HepG2 (cell line): ENCODE measurements around the gene NFKBIL1. TPM values are rescaled to one million over a fixed set of nuclear protein-coding genes. Genes with fewer than 3 reads are reported as not detected.

Experiments used
- AFF4 ChIP-seq: sonication (generic); formaldehyde crosslinking; IDR thresholded peaks from 2 replicates; pipeline ENCODE4 v1.4.0; 2020; ENCODE audit warnings: missing genetic modification reagents
- GABPA ChIP-seq, 2 experiments: IDR thresholded peaks; 2 replicates each; pipeline ENCODE4 v1.6.1; 2011 to 2016; ENCODE audit warnings: low read depth in 2 of 2, low read length in 1 of 2, missing biosample characterization in 1 of 2, missing genetic modification characterization in 1 of 2
- HNRNPLL ChIP-seq: fragments of 200-400 bp; formaldehyde crosslinking; IDR thresholded peaks from 2 replicates; pipeline ENCODE4 v1.6.1; 2017; ENCODE audit warnings: mild to moderate bottlenecking, low read depth, low read length; ENCODE audit not compliant: poor library complexity, severe bottlenecking
- SRSF4 ChIP-seq: fragments of 200-400 bp; formaldehyde crosslinking; IDR thresholded peaks from one replicate; pipeline ENCODE4 v1.6.1; 2018; ENCODE audit warnings: mild to moderate bottlenecking, low read depth, low read length, moderate library complexity; ENCODE audit not compliant: poor library complexity, severe bottlenecking
- TIGD3 ChIP-seq: sonication (generic); formaldehyde crosslinking; IDR thresholded peaks from 2 replicates; pipeline ENCODE4 v1.5.1; 2020; ENCODE audit warnings: mild to moderate bottlenecking, missing genetic modification reagents, borderline replicate concordance
- ZBTB14 ChIP-seq: sonication (generic); formaldehyde crosslinking; IDR thresholded peaks from 2 replicates; pipeline ENCODE4 v1.4.0; 2020; ENCODE audit warnings: missing genetic modification reagents
- ZNF251 ChIP-seq: sonication (generic); formaldehyde crosslinking; IDR thresholded peaks from 2 replicates; pipeline ENCODE4 v1.9.0; 2021; ENCODE audit warnings: mild to moderate bottlenecking, missing genetic modification reagents
- ZNF256 ChIP-seq: sonication (generic); formaldehyde crosslinking; conservative IDR thresholded peaks from 2 replicates; pipeline ENCODE4 v1.4.0; 2020; ENCODE audit warnings: missing genetic modification reagents
- ZNF563 ChIP-seq: sonication (generic); formaldehyde crosslinking; IDR thresholded peaks from 2 replicates; pipeline ENCODE4 v1.8.0; 2022; ENCODE audit warnings: mild to moderate bottlenecking, moderate library complexity, missing genetic modification reagents
- ZNF619 ChIP-seq: sonication (generic); formaldehyde crosslinking; IDR thresholded peaks from 2 replicates; pipeline ENCODE4 v1.4.0; 2020; ENCODE audit warnings: mild to moderate bottlenecking, missing genetic modification reagents
- polyA plus RNA-seq, 8 experiments: library from polyadenylated mRNA; depleted of rRNA in 3 of 8; stranded (reverse) in 7 of 8; unstranded in 1 of 8; fragments of >200 nt; fragmentation: Illumina TruSeq in 4 of 8; extraction: Trizol in 4 of 8; gene quantifications; 2 replicates each; pipeline versions ENCODE4 v1.2.1 to v1.2.3, GENCODE V29; 2011 to 2016; ENCODE audit warnings: low read depth in 4 of 8, missing spikeins in 1 of 8, mixed read lengths in 1 of 8; ENCODE audit not compliant: insufficient read depth in 1 of 8
- total RNA-seq, 5 experiments: library from RNA; depleted of rRNA; stranded (reverse); fragments of >200 nt; fragmentation: Illumina TruSeq; extraction: Trizol; gene quantifications; 2 replicates each; pipeline ENCODE4 v1.2.3, GENCODE V29; 2016; ENCODE audit warnings: low read depth in 1 of 5
- TF ChIP-seq, protein P1 (sequence below): sonication (generic); formaldehyde crosslinking; IDR thresholded peaks from 2 replicates; pipeline ENCODE4 v1.4.0; 2020; ENCODE audit warnings: missing genetic modification reagents
- TF ChIP-seq, protein P2 (sequence below): sonication (generic); formaldehyde crosslinking; IDR thresholded peaks from 2 replicates; pipeline ENCODE4 v1.5.0; 2020; ENCODE audit warnings: missing genetic modification reagents
- TF ChIP-seq, protein P3 (sequence below): sonication (generic); formaldehyde crosslinking; IDR thresholded peaks from 2 replicates; pipeline ENCODE4 v1.8.1; 2023; ENCODE audit warnings: missing genetic modification reagents, inconsistent platforms, borderline replicate concordance
- TF ChIP-seq, protein P4 (sequence below): sonication (generic); formaldehyde crosslinking; IDR thresholded peaks from 2 replicates; pipeline ENCODE4 v1.4.0; 2020; ENCODE audit warnings: mild to moderate bottlenecking, missing genetic modification reagents, borderline replicate concordance

NFKBIL1 gene
- total and polyA plus RNA-seq, 2 of the 13 experiments (the other 11 are each of a cell fraction or from before 2014, with no cell fraction given): 9.7 to 19.5 TPM

GRCh38 chr6:31529329-31530150 lies 17.9 kb upstream of the NFKBIL1 start (continued):
- TF ChIP-seq AFF4 (CRISPR knock-in tag) (no peak), HNRNPLL (no peak), ZBTB14 (CRISPR knock-in tag) (no peak), TIGD3 (no peak), GABPA (IDR thresholded peaks at IDR 0.05; ENCODE audit: low read depth, low read length) (no peak), GABPA (CRISPR knock-in tag; IDR thresholded peaks at IDR 0.05; ENCODE audit: low read depth) (peak; percentile 39), ZNF256 (CRISPR knock-in tag) (0 out of 2 replicates have a peak, but pooled peaks have one; percentile 27), ZNF563 (CRISPR knock-in tag) (0 out of 2 replicates have a peak, but pooled peaks have one; percentile 79), SRSF4 (no peak), ZNF619 (CRISPR knock-in tag) (no peak), ZNF251 (CRISPR knock-in tag) (no peak)
- TF ChIP-seq, protein P1, sequence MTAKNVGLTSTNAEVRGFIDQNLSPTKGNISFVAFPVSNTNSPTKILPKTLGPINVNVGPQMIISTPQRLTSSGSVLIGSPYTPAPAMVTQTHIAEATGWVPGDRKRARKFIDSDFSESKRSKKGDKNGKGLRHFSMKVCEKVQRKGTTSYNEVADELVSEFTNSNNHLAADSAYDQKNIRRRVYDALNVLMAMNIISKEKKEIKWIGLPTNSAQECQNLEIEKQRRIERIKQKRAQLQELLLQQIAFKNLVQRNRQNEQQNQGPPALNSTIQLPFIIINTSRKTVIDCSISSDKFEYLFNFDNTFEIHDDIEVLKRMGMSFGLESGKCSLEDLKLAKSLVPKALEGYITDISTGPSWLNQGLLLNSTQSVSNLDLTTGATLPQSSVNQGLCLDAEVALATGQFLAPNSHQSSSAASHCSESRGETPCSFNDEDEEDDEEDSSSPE: no peak
- TF ChIP-seq, protein P2, sequence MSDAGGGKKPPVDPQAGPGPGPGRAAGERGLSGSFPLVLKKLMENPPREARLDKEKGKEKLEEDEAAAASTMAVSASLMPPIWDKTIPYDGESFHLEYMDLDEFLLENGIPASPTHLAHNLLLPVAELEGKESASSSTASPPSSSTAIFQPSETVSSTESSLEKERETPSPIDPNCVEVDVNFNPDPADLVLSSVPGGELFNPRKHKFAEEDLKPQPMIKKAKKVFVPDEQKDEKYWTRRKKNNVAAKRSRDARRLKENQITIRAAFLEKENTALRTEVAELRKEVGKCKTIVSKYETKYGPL (CRISPR knock-in tag): no peak
- TF ChIP-seq, protein P3, sequence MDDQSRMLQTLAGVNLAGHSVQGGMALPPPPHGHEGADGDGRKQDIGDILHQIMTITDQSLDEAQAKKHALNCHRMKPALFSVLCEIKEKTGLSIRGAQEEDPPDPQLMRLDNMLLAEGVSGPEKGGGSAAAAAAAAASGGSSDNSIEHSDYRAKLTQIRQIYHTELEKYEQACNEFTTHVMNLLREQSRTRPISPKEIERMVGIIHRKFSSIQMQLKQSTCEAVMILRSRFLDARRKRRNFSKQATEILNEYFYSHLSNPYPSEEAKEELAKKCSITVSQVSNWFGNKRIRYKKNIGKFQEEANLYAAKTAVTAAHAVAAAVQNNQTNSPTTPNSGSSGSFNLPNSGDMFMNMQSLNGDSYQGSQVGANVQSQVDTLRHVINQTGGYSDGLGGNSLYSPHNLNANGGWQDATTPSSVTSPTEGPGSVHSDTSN: no peak
- TF ChIP-seq, protein P4, sequence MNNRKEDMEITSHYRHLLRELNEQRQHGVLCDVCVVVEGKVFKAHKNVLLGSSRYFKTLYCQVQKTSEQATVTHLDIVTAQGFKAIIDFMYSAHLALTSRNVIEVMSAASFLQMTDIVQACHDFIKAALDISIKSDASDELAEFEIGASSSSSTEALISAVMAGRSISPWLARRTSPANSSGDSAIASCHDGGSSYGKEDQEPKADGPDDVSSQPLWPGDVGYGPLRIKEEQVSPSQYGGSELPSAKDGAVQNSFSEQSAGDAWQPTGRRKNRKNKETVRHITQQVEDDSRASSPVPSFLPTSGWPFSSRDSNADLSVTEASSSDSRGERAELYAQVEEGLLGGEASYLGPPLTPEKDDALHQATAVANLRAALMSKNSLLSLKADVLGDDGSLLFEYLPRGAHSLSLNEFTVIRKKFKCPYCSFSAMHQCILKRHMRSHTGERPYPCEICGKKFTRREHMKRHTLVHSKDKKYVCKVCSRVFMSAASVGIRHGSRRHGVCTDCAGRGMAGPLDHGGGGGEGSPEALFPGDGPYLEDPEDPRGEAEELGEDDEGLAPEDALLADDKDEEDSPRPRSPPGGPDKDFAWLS (CRISPR knock-in tag): no peak
